ENCODE data around the gene HMGN4.

Gene HMGN4

GRCh38 chr6:26561533-26562466, 23.6 kb downstream of the HMGN4 start:
- H3K9me3 ChIP-seq (replicated peaks; ENCODE audit: insufficient read depth, low read length): no peaks in the 10 kb centered on the region

GRCh38 chr6:26563488-26563887, 25.3 kb downstream of the HMGN4 start:
- Histone ChIP-seq H3K36me3 (replicated peaks; ENCODE audit: insufficient read depth, low read length) (no peaks in the 10 kb centered on the region), H4K20me1 (ENCODE audit: insufficient read depth, low read length) (no peaks in the 10 kb centered on the region), H3K4me2 (ENCODE audit: low read depth, low read length) (no peak overlapping the region), H3K9me2 (replicated peaks; ENCODE audit: insufficient read depth, low read length) (no peaks in the 10 kb centered on the region), H3K4me1 (ENCODE audit: low read length) (no peaks in the 10 kb centered on the region), H3K27ac (ENCODE audit: low read length) (no peak overlapping the region), H3K4me3 (ENCODE audit: low read length) (no peak overlapping the region), H3K9ac (ENCODE audit: low read length) (no peak overlapping the region), H3F3A (ENCODE audit: insufficient read depth, low read length) (peaks cover 6% of the 10 kb centered on the region; the same call in 1 of the 2 replicates), H2AFZ (ENCODE audit: low read length) (no peak overlapping the region), H3K27me3 (replicated peaks; ENCODE audit: insufficient read depth, low read length) (no peaks in the 10 kb centered on the region), H3K79me2 (ENCODE audit: low read length) (no peaks in the 10 kb centered on the region), H3K9me3 (replicated peaks; ENCODE audit: insufficient read depth, low read length) (no peaks in the 10 kb centered on the region)
- no peak for DNase-seq
- no peak for TF ChIP-seq EZH2phosphoT487 (IDR thresholded peaks at IDR 0.05; ENCODE audit: low read length)

More at GRCh38 chr6:26561533-26562466, 23.6 kb downstream of the HMGN4 start:
- no peak overlapping the region for H2AFZ ChIP-seq (ENCODE audit: low read length)
- H3K27me3 ChIP-seq (replicated peaks; ENCODE audit: insufficient read depth, low read length): no peaks in the 10 kb centered on the region
- no peak for TF ChIP-seq EZH2 (optimal IDR thresholded peaks at IDR 0.05; ENCODE audit: low read depth, low read length)
- no peaks in the 10 kb centered on the region for H3K79me2 ChIP-seq (ENCODE audit: low read length)
- no peak overlapping the region for H3K4me2 ChIP-seq (ENCODE audit: low read depth, low read length)
- no peaks in the 10 kb centered on the region for H3K4me1 ChIP-seq (ENCODE audit: low read length)
- no peaks in the 10 kb centered on the region for H4K20me1 ChIP-seq (ENCODE audit: insufficient read depth, low read length)
- no peaks in the 10 kb centered on the region for H3F3A ChIP-seq (ENCODE audit: insufficient read depth, low read length)
- H3K4me3 ChIP-seq (ENCODE audit: low read length): no peak overlapping the region
- no peak for DNase-seq
- no peak overlapping the region for H3K9ac ChIP-seq (ENCODE audit: low read length)
- no peak overlapping the region for H3K27ac ChIP-seq (ENCODE audit: low read length)
- no peaks in the 10 kb centered on the region for H3K36me3 ChIP-seq (replicated peaks; ENCODE audit: insufficient read depth, low read length)
- H3K9me2 ChIP-seq (replicated peaks; ENCODE audit: insufficient read depth, low read length): no peaks in the 10 kb centered on the region

GRCh38 chr6:26568601-26569432, 30.7 kb downstream of the HMGN4 start:
- no peaks in the 10 kb centered on the region for H3K36me3 ChIP-seq (replicated peaks; ENCODE audit: insufficient read depth, low read length)
- no peaks in the 10 kb centered on the region for H3K79me2 ChIP-seq (ENCODE audit: low read length)
- TF ChIP-seq CTCF (IDR thresholded peaks at IDR 0.05; ENCODE audit: low read length) (peak; percentile 40), EZH2 (optimal IDR thresholded peaks at IDR 0.05; ENCODE audit: low read depth, low read length) (no peak), EZH2phosphoT487 (IDR thresholded peaks at IDR 0.05; ENCODE audit: low read length) (no peak)
- peak overlapping the region; percentile 95 for H2AFZ ChIP-seq (ENCODE audit: low read length)
- peak overlapping the region; percentile 92 for H3K4me3 ChIP-seq (ENCODE audit: low read length)
- peak; percentile 94 for DNase-seq
- H3F3A ChIP-seq (ENCODE audit: insufficient read depth, low read length): peaks cover 15% of the 10 kb centered on the region
- H3K4me1 ChIP-seq (ENCODE audit: low read length): peaks cover 14% of the 10 kb centered on the region; the same call in 1 of the 2 replicates
- no peaks in the 10 kb centered on the region for H3K9me3 ChIP-seq (replicated peaks; ENCODE audit: insufficient read depth, low read length)
- H3K9me2 ChIP-seq (replicated peaks; ENCODE audit: insufficient read depth, low read length): no peaks in the 10 kb centered on the region
- H3K9ac ChIP-seq (ENCODE audit: low read length): peak overlapping the region; percentile 67; the same call in 1 of the 2 replicates
- H4K20me1 ChIP-seq (ENCODE audit: insufficient read depth, low read length): no peaks in the 10 kb centered on the region
- H3K27me3 ChIP-seq (replicated peaks; ENCODE audit: insufficient read depth, low read length): no peaks in the 10 kb centered on the region
- peak overlapping the region; percentile 35; the same call in 1 of the 2 replicates for H3K27ac ChIP-seq (ENCODE audit: low read length)
- H3K4me2 ChIP-seq (ENCODE audit: low read depth, low read length): peak overlapping the region; percentile 87

GRCh38 chr6:26569433-26569764, 31.2 kb downstream of the HMGN4 start:
- Histone ChIP-seq H3K4me1 (ENCODE audit: low read length) (peaks cover 14% of the 10 kb centered on the region; the same call in 1 of the 2 replicates), H3K4me3 (ENCODE audit: low read length) (peak overlapping the region; percentile 92), H3K9me2 (replicated peaks; ENCODE audit: insufficient read depth, low read length) (no peaks in the 10 kb centered on the region), H3K79me2 (ENCODE audit: low read length) (no peaks in the 10 kb centered on the region), H3F3A (ENCODE audit: insufficient read depth, low read length) (peaks cover 15% of the 10 kb centered on the region), H3K36me3 (replicated peaks; ENCODE audit: insufficient read depth, low read length) (no peaks in the 10 kb centered on the region), H4K20me1 (ENCODE audit: insufficient read depth, low read length) (no peaks in the 10 kb centered on the region), H3K9ac (ENCODE audit: low read length) (no peak overlapping the region; the same call in 1 of the 2 replicates), H3K9me3 (replicated peaks; ENCODE audit: insufficient read depth, low read length) (no peaks in the 10 kb centered on the region), H3K4me2 (ENCODE audit: low read depth, low read length) (peak overlapping the region; percentile 67; the same call in 1 of the 2 replicates), H2AFZ (ENCODE audit: low read length) (peak overlapping the region; percentile 84), H3K27me3 (replicated peaks; ENCODE audit: insufficient read depth, low read length) (no peaks in the 10 kb centered on the region), H3K27ac (ENCODE audit: low read length) (peak overlapping the region; percentile 33; the same call in 1 of the 2 replicates)
- TF ChIP-seq EZH2phosphoT487 (IDR thresholded peaks at IDR 0.05; ENCODE audit: low read length) (no peak), CTCF (IDR thresholded peaks at IDR 0.05; ENCODE audit: low read length) (no peak), EZH2 (optimal IDR thresholded peaks at IDR 0.05; ENCODE audit: low read depth, low read length) (no peak)
- no peak for DNase-seq
